HG02588 (cell line): ENCODE results near the gene MERTK.
"Not testable (repeated sequence)": the region's sequence is repeated elsewhere in the genome, so short reads cannot be mapped to it uniquely, and the experiment has no call there.

Source experiments
- ATAC-seq: cut with Tn5 transposase; IDR thresholded peaks from one replicate; pipeline ENCODE4 v1.9.1; 2021; ENCODE audit warnings: mild to moderate bottlenecking, moderate library complexity; ENCODE audit not compliant: unreplicated experiment

The MERTK gene

GRCh38 chr2:111945444-111946293 is 47.3 kb downstream of the MERTK start:
- no peak for ATAC-seq

- no peak for ATAC-seq
Observed at GRCh38 chr2:111946294-111947114, 48.1 kb downstream of the MERTK start.

- ATAC-seq, result no peak
Observed at GRCh38 chr2:111947219-111947618, 48.8 kb downstream of the MERTK start.

GRCh38 chr2:111948832-111949231 is 50.4 kb downstream of the MERTK start:
- no peak for ATAC-seq

GRCh38 chr2:111950236-111950635 is 51.8 kb downstream of the MERTK start:
- no peak for ATAC-seq

GRCh38 chr2:111951486-111951885 is 53.1 kb downstream of the MERTK start:
- ATAC-seq, result no peak

GRCh38 chr2:111952871-111953452 is 54.6 kb downstream of the MERTK start:
- ATAC-seq, result no peak

- no peak for ATAC-seq
Observed at GRCh38 chr2:111954602-111955332, 56.4 kb downstream of the MERTK start.

- no peak for ATAC-seq
Observed at GRCh38 chr2:111957872-111958354, 59.5 kb downstream of the MERTK start.

- ATAC-seq, result no peak
Observed at GRCh38 chr2:111958901-111959300, 60.5 kb downstream of the MERTK start.

- ATAC-seq, result no peak
Observed at GRCh38 chr2:111961663-111962062, 63.3 kb downstream of the MERTK start.

GRCh38 chr2:111963086-111963485 is 64.7 kb downstream of the MERTK start:
- not testable (repeated sequence) for ATAC-seq

GRCh38 chr2:111963508-111963907 is 65.1 kb downstream of the MERTK start:
- not testable (repeated sequence) for ATAC-seq

- ATAC-seq, result no peak
Observed at GRCh38 chr2:111965062-111965461, 66.7 kb downstream of the MERTK start.

GRCh38 chr2:111966241-111966640 is 67.8 kb downstream of the MERTK start:
- no peak for ATAC-seq

- no peak for ATAC-seq
Observed at GRCh38 chr2:111967018-111967417, 68.6 kb downstream of the MERTK start.

- ATAC-seq, result no peak
Observed at GRCh38 chr2:111970453-111970852, 72.0 kb downstream of the MERTK start.

GRCh38 chr2:111972955-111973565 is 74.7 kb downstream of the MERTK start:
- no peak for ATAC-seq

GRCh38 chr2:111973701-111974100 is 75.3 kb downstream of the MERTK start:
- no peak for ATAC-seq

- ATAC-seq, result no peak
Observed at GRCh38 chr2:111975053-111975552, 76.7 kb downstream of the MERTK start.
